ENCODE data around the gene C1orf74. TPM values are rescaled to one million over a fixed set of nuclear protein-coding genes. Genes with fewer than 3 reads are reported as not detected.
"Not testable (repeated sequence)": the region's sequence is repeated elsewhere in the genome, so short reads cannot be mapped to it uniquely, and the experiment has no call there.

Gene C1orf74
- total RNA-seq, 1 donor from 2014 or later, result 2.0 TPM

- intact Hi-C loops (cut with micrococcal nuclease), result no loop called here
- ATAC-seq, result no peak
- DNase-seq, result no peak
These were observed 23.1 kb upstream of the C1orf74 start for GRCh38 chr1:209807509-209807908.

- intact Hi-C loops (cut with micrococcal nuclease), result no loop called here
- DNase-seq (peak; percentile 83), ATAC-seq (peak; percentile 48)
These were observed 21.8 kb upstream of the C1orf74 start, which contains the start of gene IRF6 for GRCh38 chr1:209805875-209806760. Gene IRF6, minus strand, starts transcription at chr1:209806142. Its CDS starts 4,729 bp downstream, at chr1:209801413.

GRCh38 chr1:209805341-209805781 is 21.0 kb upstream of the C1orf74 start:
- DNase-seq (no peak), ATAC-seq (no peak)
- intact Hi-C loops (cut with micrococcal nuclease), result no loop called here

GRCh38 chr1:209803568-209803967 is 19.2 kb upstream of the C1orf74 start:
- intact Hi-C loops (cut with micrococcal nuclease), result no loop called here
- no peak for ATAC-seq
- DNase-seq, result no peak

GRCh38 chr1:209802780-209803152 is 18.4 kb upstream of the C1orf74 start:
- intact Hi-C loops (cut with micrococcal nuclease), result no loop called here
- DNase-seq (no peak), ATAC-seq (no peak)

- intact Hi-C loops (cut with micrococcal nuclease), result no loop called here
- DNase-seq, result no peak
These were observed 17.9 kb upstream of the C1orf74 start for GRCh38 chr1:209802117-209802779.

GRCh38 chr1:209800984-209801834 is 16.9 kb upstream of the C1orf74 start:
- ATAC-seq, result peak; percentile 72
- peak; percentile 52 for DNase-seq
- intact Hi-C loops (cut with micrococcal nuclease), result no loop called here

More at GRCh38 chr1:209802117-209802779, 17.9 kb upstream of the C1orf74 start:
- ATAC-seq, result peak; percentile 79

GRCh38 chr1:209797978-209798639 is 13.8 kb upstream of the C1orf74 start:
- intact Hi-C loops (cut with micrococcal nuclease), result no loop called here
- ATAC-seq (no peak), DNase-seq (no peak)

GRCh38 chr1:209793711-209794110 is 9.4 kb upstream of the C1orf74 start:
- intact Hi-C loops (cut with micrococcal nuclease); DNase-seq; ATAC-seq: not testable (repeated sequence)

- ATAC-seq, result no peak
- intact Hi-C loops (cut with micrococcal nuclease), result no loop called here
- DNase-seq, result no peak
These were observed 7.6 kb upstream of the C1orf74 start for GRCh38 chr1:209791920-209792319.

GRCh38 chr1:209790286-209791193 is 6.2 kb upstream of the C1orf74 start:
- DNase-seq, result no peak
- no peak for ATAC-seq
- intact Hi-C loops (cut with micrococcal nuclease), result no loop called here

GRCh38 chr1:209789245-209789644 is 4.9 kb upstream of the C1orf74 start:
- intact Hi-C loops (cut with micrococcal nuclease), result no loop called here
- no peak for DNase-seq
- ATAC-seq, result no peak

GRCh38 chr1:209787551-209787950 is 3.2 kb upstream of the C1orf74 start:
- intact Hi-C loops (cut with micrococcal nuclease), result no loop called here
- ATAC-seq, result peak; percentile 71

GRCh38 chr1:209786146-209786545 is 1.8 kb upstream of the C1orf74 start:
- ATAC-seq (peak; percentile 13), DNase-seq (no peak)
- intact Hi-C loops (cut with micrococcal nuclease), result no loop called here

More at GRCh38 chr1:209787551-209787950, 3.2 kb upstream of the C1orf74 start:
- DNase-seq, result no peak

- intact Hi-C loops (cut with micrococcal nuclease), result no loop called here
- DNase-seq (no peak), ATAC-seq (no peak)
These were observed 1.2 kb upstream of the C1orf74 start for GRCh38 chr1:209785592-209785991.

GRCh38 chr1:209783386-209783785 is 973 bp downstream of the C1orf74 start:
- intact Hi-C loops (cut with micrococcal nuclease), result no loop called here
- no peak for ATAC-seq
- DNase-seq, result no peak

GRCh38 chr1:209780268-209780667 is 4.1 kb downstream of the C1orf74 start:
- DNase-seq, result no peak
- intact Hi-C loops (cut with micrococcal nuclease), result no loop called here
- ATAC-seq, result no peak

- no peak for DNase-seq
- intact Hi-C loops (cut with micrococcal nuclease), result no loop called here
- ATAC-seq, result no peak
These were observed 6.3 kb downstream of the C1orf74 start for GRCh38 chr1:209778102-209778501.

All from left ventricle myocardium superior (tissue), 1 donor.